ENCODE results near the gene GLCE. TPM values are rescaled to one million over a fixed set of nuclear protein-coding genes. Genes with fewer than 3 reads are reported as not detected.
"Not testable (repeated sequence)": the region's sequence is repeated elsewhere in the genome, so short reads cannot be mapped to it uniquely, and the experiment has no call there.

The GLCE gene
- total RNA-seq, 1 donor from 2014 or later: 13.6 TPM

- Mint-ChIP-seq H3K9me3 (ENCODE audit: unreplicated experiment) (peaks cover 6% of the 10 kb centered on the region), H3K4me1 (ENCODE audit: low read depth, unreplicated experiment) (peaks cover 14% of the 10 kb centered on the region), H3K27me3 (ENCODE audit: low read depth, unreplicated experiment) (peaks cover 27% of the 10 kb centered on the region), H3K4me3 (ENCODE audit: unreplicated experiment) (no peak overlapping the region), H3K27ac (ENCODE audit: unreplicated experiment) (no peak overlapping the region), H3K36me3 (ENCODE audit: low read depth, unreplicated experiment) (peaks cover 3% of the 10 kb centered on the region)
- Histone ChIP-seq H3K4me2 (ENCODE audit: low read length) (no peak overlapping the region), H3K36me3 (ENCODE audit: insufficient read depth, low read length) (no peaks in the 10 kb centered on the region), H3K27me3 (ENCODE audit: insufficient read depth, low read length) (peaks cover 34% of the 10 kb centered on the region), H3K27ac (ENCODE audit: low read depth, low read length) (no peak overlapping the region), H3K9ac (ENCODE audit: low read length) (no peak overlapping the region), H2AFZ (ENCODE audit: low read depth, low read length) (no peak overlapping the region), H3K4me3 (ENCODE audit: insufficient read depth, low read depth, low read length) (no peak overlapping the region), H4K20me1 (ENCODE audit: insufficient read depth, low read length) (no peaks in the 10 kb centered on the region), H3K4me1 (ENCODE audit: insufficient read depth, low read length) (peaks cover 13% of the 10 kb centered on the region), H3K79me2 (ENCODE audit: insufficient read depth, low read length) (no peaks in the 10 kb centered on the region), H3K9me3 (ENCODE audit: insufficient read depth, low read depth, low read length) (no peaks in the 10 kb centered on the region)
- TF ChIP-seq CTCF (IDR thresholded peaks at IDR 0.05; ENCODE audit: insufficient read depth, low read depth, low read length) (no peak), EZH2 (IDR thresholded peaks at IDR 0.05; ENCODE audit: insufficient read depth, low read length) (no peak)
- DNase-seq (ENCODE audit: low read depth): no peak
- no peak for FAIRE-seq
Observed at GRCh38 chr15:69150336-69150735, 10.1 kb upstream of the GLCE start.

GRCh38 chr15:69150841-69151240, 9.6 kb upstream of the GLCE start:
- Mint-ChIP-seq H3K36me3 (ENCODE audit: low read depth, unreplicated experiment) (peaks cover 3% of the 10 kb centered on the region), H3K4me3 (ENCODE audit: unreplicated experiment) (no peak overlapping the region), H3K9me3 (ENCODE audit: unreplicated experiment) (peaks cover 6% of the 10 kb centered on the region), H3K27me3 (ENCODE audit: low read depth, unreplicated experiment) (peaks cover 27% of the 10 kb centered on the region), H3K27ac (ENCODE audit: unreplicated experiment) (no peak overlapping the region), H3K4me1 (ENCODE audit: low read depth, unreplicated experiment) (peaks cover 14% of the 10 kb centered on the region)
- Histone ChIP-seq H3K36me3 (ENCODE audit: insufficient read depth, low read length) (no peaks in the 10 kb centered on the region), H3K79me2 (ENCODE audit: insufficient read depth, low read length) (no peaks in the 10 kb centered on the region), H3K9ac (ENCODE audit: low read length) (no peak overlapping the region), H3K9me3 (ENCODE audit: insufficient read depth, low read depth, low read length) (no peaks in the 10 kb centered on the region), H3K27me3 (ENCODE audit: insufficient read depth, low read length) (peaks cover 34% of the 10 kb centered on the region), H4K20me1 (ENCODE audit: insufficient read depth, low read length) (no peaks in the 10 kb centered on the region), H3K4me2 (ENCODE audit: low read length) (no peak overlapping the region), H3K4me3 (ENCODE audit: insufficient read depth, low read depth, low read length) (no peak overlapping the region), H2AFZ (ENCODE audit: low read depth, low read length) (no peak overlapping the region), H3K27ac (ENCODE audit: low read depth, low read length) (no peak overlapping the region), H3K4me1 (ENCODE audit: insufficient read depth, low read length) (peaks cover 13% of the 10 kb centered on the region)
- no peak for DNase-seq (ENCODE audit: low read depth)
- no peak for TF ChIP-seq CTCF (IDR thresholded peaks at IDR 0.05; ENCODE audit: insufficient read depth, low read depth, low read length)
- no peak for FAIRE-seq

GRCh38 chr15:69153046-69153445, 7.4 kb upstream of the GLCE start:
- Histone ChIP-seq H3K4me3 (ENCODE audit: insufficient read depth, low read depth, low read length) (no peak overlapping the region), H3K4me1 (ENCODE audit: insufficient read depth, low read length) (peaks cover 13% of the 10 kb centered on the region), H3K27ac (ENCODE audit: low read depth, low read length) (no peak overlapping the region), H3K36me3 (ENCODE audit: insufficient read depth, low read length) (no peaks in the 10 kb centered on the region), H4K20me1 (ENCODE audit: insufficient read depth, low read length) (no peaks in the 10 kb centered on the region), H2AFZ (ENCODE audit: low read depth, low read length) (no peak overlapping the region), H3K9me3 (ENCODE audit: insufficient read depth, low read depth, low read length) (no peaks in the 10 kb centered on the region), H3K79me2 (ENCODE audit: insufficient read depth, low read length) (no peaks in the 10 kb centered on the region), H3K4me2 (ENCODE audit: low read length) (no peak overlapping the region), H3K9ac (ENCODE audit: low read length) (no peak overlapping the region), H3K27me3 (ENCODE audit: insufficient read depth, low read length) (peaks cover 21% of the 10 kb centered on the region)
- peaks cover 3% of the 10 kb centered on the region for H3K36me3 Mint-ChIP-seq (ENCODE audit: low read depth, unreplicated experiment)
- H3K4me3 Mint-ChIP-seq (ENCODE audit: unreplicated experiment): no peak overlapping the region
- peaks cover 14% of the 10 kb centered on the region for H3K4me1 Mint-ChIP-seq (ENCODE audit: low read depth, unreplicated experiment)
- DNase-seq (ENCODE audit: low read depth): no peak
- H3K27ac Mint-ChIP-seq (ENCODE audit: unreplicated experiment): no peak overlapping the region
- peaks cover 4% of the 10 kb centered on the region for H3K9me3 Mint-ChIP-seq (ENCODE audit: unreplicated experiment)
- peaks cover 22% of the 10 kb centered on the region for H3K27me3 Mint-ChIP-seq (ENCODE audit: low read depth, unreplicated experiment)
- FAIRE-seq: no peak
- TF ChIP-seq CTCF (IDR thresholded peaks at IDR 0.05; ENCODE audit: insufficient read depth, low read depth, low read length) (no peak), EZH2 (IDR thresholded peaks at IDR 0.05; ENCODE audit: insufficient read depth, low read length) (no peak)

GRCh38 chr15:69153587-69153986, 6.8 kb upstream of the GLCE start:
- not testable (repeated sequence) for H3K36me3 Mint-ChIP-seq (ENCODE audit: low read depth, unreplicated experiment); DNase-seq (ENCODE audit: low read depth); H4K20me1 ChIP-seq (ENCODE audit: insufficient read depth, low read length); H3K9me3 Mint-ChIP-seq (ENCODE audit: unreplicated experiment); H3K27ac Mint-ChIP-seq (ENCODE audit: unreplicated experiment); FAIRE-seq; H2AFZ ChIP-seq (ENCODE audit: low read depth, low read length); H3K27ac ChIP-seq (ENCODE audit: low read depth, low read length); H3K79me2 ChIP-seq (ENCODE audit: insufficient read depth, low read length); H3K36me3 ChIP-seq (ENCODE audit: insufficient read depth, low read length); H3K4me3 ChIP-seq (ENCODE audit: insufficient read depth, low read depth, low read length); H3K4me2 ChIP-seq (ENCODE audit: low read length); H3K9ac ChIP-seq (ENCODE audit: low read length); H3K9me3 ChIP-seq (ENCODE audit: insufficient read depth, low read depth, low read length); H3K4me3 Mint-ChIP-seq (ENCODE audit: unreplicated experiment)
- H3K4me1 Mint-ChIP-seq (ENCODE audit: low read depth, unreplicated experiment): peaks cover 14% of the 10 kb centered on the region
- peaks cover 21% of the 10 kb centered on the region for H3K27me3 Mint-ChIP-seq (ENCODE audit: low read depth, unreplicated experiment)
- Histone ChIP-seq H3K27me3 (ENCODE audit: insufficient read depth, low read length) (peaks cover 17% of the 10 kb centered on the region), H3K4me1 (ENCODE audit: insufficient read depth, low read length) (peaks cover 13% of the 10 kb centered on the region)
